IMR-90 (cell line): ENCODE measurements around the gene RBMS2.

Experiments
- CEBPB ChIP-seq: IDR thresholded peaks from 2 replicates; pipeline ENCODE4 v1.6.1; 2012; ENCODE audit warnings: low read depth, low read length, improper control_type of control experiment
- CTCF ChIP-seq: conservative IDR thresholded peaks from 2 replicates; pipeline ENCODE4 v1.5.1; 2012; ENCODE audit warnings: mild to moderate bottlenecking, low read depth, low read length, improper control_type of control experiment
- MAFK ChIP-seq: IDR thresholded peaks from 2 replicates; pipeline ENCODE4 v1.6.1; 2012; ENCODE audit warnings: low read depth, low read length, improper control_type of control experiment
- NFE2L2 ChIP-seq: fragments of 150-350 bp; IDR thresholded peaks from 2 replicates; pipeline ENCODE4 v1.6.1; 2016; ENCODE audit warnings: low read depth, mild to moderate bottlenecking, low read length
- POLR2A ChIP-seq: IDR thresholded peaks from 2 replicates; pipeline ENCODE4 v1.6.1; 2012; ENCODE audit warnings: mild to moderate bottlenecking, low read depth, low read length
- RAD21 ChIP-seq: IDR thresholded peaks from 2 replicates; pipeline ENCODE4 v1.6.1; 2012; ENCODE audit warnings: low read length, improper control_type of control experiment
- RFX5 ChIP-seq: IDR thresholded peaks from 2 replicates; pipeline ENCODE4 v1.8.0; 2012; ENCODE audit warnings: low read depth, mild to moderate bottlenecking, low read length, moderate library complexity

GRCh38 chr12:56490360-56490759 lies 31.3 kb upstream of the RBMS2 start:
- TF ChIP-seq POLR2A: no peak
- TF ChIP-seq CTCF: no peak
- TF ChIP-seq MAFK: no peak
- no peak for TF ChIP-seq RFX5
- no peak for TF ChIP-seq CEBPB
- no peak for TF ChIP-seq NFE2L2
- TF ChIP-seq RAD21: no peak
